ENCODE measurements around the gene AOPEP.

The AOPEP gene

GRCh38 chr9:94726495-94727191 is at the start of gene AOPEP:
Gene AOPEP (plus strand): TSS chr9:94726699. CDS start chr9:94759784, 33,085 bp downstream.
- peak; percentile 35 to 68 for DNase-seq

- DNase-seq: no peak
Measured at GRCh38 chr9:94677929-94678328, 48.6 kb upstream of the AOPEP start.

- no peak for DNase-seq
Measured at GRCh38 chr9:94679587-94679986, 46.9 kb upstream of the AOPEP start.

GRCh38 chr9:94680020-94680419 is 46.5 kb upstream of the AOPEP start:
- no peak for DNase-seq

- DNase-seq: no peak
Measured at GRCh38 chr9:94680621-94681020, 45.9 kb upstream of the AOPEP start.

GRCh38 chr9:94681508-94681907 is 45.0 kb upstream of the AOPEP start:
- peak in 1 of 2 experiments; percentile 55 for DNase-seq

- DNase-seq: no peak
Measured at GRCh38 chr9:94685359-94685758, 41.1 kb upstream of the AOPEP start.

- DNase-seq: no peak
Measured at GRCh38 chr9:94687451-94687850, 39.0 kb upstream of the AOPEP start.

GRCh38 chr9:94690344-94690743 is 36.2 kb upstream of the AOPEP start:
- DNase-seq: no peak

GRCh38 chr9:94692601-94693000 is 33.9 kb upstream of the AOPEP start:
- no peak for DNase-seq

GRCh38 chr9:94693485-94694204 is 32.9 kb upstream of the AOPEP start:
- no peak for DNase-seq

- no peak for DNase-seq
Measured at GRCh38 chr9:94696545-94696944, 30.0 kb upstream of the AOPEP start.

GRCh38 chr9:94697972-94698581 is 28.4 kb upstream of the AOPEP start:
- DNase-seq: no peak

- no peak for DNase-seq
Measured at GRCh38 chr9:94699715-94700373, 26.7 kb upstream of the AOPEP start.

- no peak for DNase-seq
Measured at GRCh38 chr9:94700445-94700844, 26.1 kb upstream of the AOPEP start.

- no peak for DNase-seq
Measured at GRCh38 chr9:94703488-94704140, 22.9 kb upstream of the AOPEP start.

GRCh38 chr9:94705162-94705702 is 21.3 kb upstream of the AOPEP start:
- no peak for DNase-seq

- no peak for DNase-seq
Measured at GRCh38 chr9:94706922-94707321, 19.6 kb upstream of the AOPEP start.

- no peak for DNase-seq
Measured at GRCh38 chr9:94713436-94714215, 12.9 kb upstream of the AOPEP start.

GRCh38 chr9:94714494-94714893 is 12.0 kb upstream of the AOPEP start:
- no peak for DNase-seq

GRCh38 chr9:94717761-94718160 is 8.7 kb upstream of the AOPEP start:
- no peak for DNase-seq

- DNase-seq: no peak
Measured at GRCh38 chr9:94718936-94719335, 7.6 kb upstream of the AOPEP start.

Data from cerebellar nuclear complex (tissue), 1 donor.